SKM-1 (cell line): Measurements from ENCODE around the gene WBP1L.

Source experiments
- DNase-seq: peaks from one replicate; lab custom pipeline; 2025; ENCODE audit not compliant: unreplicated experiment; lab: John Stamatoyannopoulos, UW

The WBP1L gene

GRCh38 chr10:102778781-102779180 is 35.0 kb downstream of the WBP1L start:
- DNase-seq = no peak

GRCh38 chr10:102779680-102780526 is 36.2 kb downstream of the WBP1L start:
- DNase-seq = no peak

DNA sequence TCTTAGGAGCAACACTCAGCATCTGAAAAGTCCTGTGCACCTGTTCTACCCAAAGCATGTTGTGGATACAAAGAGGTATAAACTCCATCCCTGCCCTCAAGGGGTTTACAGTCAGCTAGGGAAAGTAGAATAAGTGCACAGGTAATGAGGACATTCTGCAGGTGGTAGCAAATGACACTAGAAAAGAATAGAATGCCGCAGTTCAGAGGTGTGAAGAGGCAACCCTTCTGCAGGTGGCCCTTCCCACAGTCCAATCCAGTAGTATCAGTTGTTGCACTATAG is 36.7 kb downstream of the WBP1L start:
- no peak for DNase-seq

DNA sequence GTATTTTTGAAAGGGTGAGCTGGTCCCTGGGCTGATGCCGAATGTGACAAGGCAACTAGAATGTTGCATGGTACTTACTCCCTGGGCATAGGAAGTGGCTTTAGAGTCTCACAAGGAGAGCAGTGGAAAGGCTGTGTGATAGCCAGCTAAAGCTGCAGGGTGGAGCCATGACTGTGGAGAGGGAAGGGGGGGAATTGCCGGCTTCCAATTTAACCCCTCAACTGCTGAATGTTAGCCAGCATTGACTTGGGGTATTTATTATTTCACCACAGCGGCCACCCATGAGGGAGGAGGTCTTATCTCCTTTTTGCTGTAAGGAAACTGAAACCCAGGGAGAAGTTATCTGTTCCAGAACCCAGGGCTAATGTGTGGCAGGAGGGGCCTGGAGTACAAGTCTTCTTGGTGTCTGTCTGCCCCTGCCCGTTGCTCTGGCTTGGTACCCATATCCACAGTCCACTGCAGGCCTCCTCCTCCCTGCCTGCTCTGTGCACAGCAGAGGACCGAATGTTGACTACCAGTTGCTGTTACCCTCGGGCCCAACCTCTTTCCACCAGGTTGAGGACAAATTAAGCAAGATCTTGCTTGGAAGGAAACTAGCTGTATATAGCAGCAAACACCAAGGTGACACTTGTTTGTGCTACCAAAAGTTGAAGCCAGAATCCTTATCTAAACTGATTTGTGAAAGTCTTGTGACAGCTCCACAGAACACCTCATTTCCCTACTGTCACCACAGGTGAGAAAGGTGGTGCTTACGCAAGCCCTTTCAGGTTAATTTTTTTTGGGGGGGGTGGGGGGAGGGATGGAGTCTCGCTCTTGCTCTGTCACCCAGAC is 37.6 kb downstream of the WBP1L start:
- no peak for DNase-seq

- no peak for DNase-seq
These were observed 38.3 kb downstream of the WBP1L start for GRCh38 chr10:102781921-102782557.

- DNase-seq = no peak
These were observed 39.2 kb downstream of the WBP1L start for GRCh38 chr10:102782673-102783551.

DNA sequence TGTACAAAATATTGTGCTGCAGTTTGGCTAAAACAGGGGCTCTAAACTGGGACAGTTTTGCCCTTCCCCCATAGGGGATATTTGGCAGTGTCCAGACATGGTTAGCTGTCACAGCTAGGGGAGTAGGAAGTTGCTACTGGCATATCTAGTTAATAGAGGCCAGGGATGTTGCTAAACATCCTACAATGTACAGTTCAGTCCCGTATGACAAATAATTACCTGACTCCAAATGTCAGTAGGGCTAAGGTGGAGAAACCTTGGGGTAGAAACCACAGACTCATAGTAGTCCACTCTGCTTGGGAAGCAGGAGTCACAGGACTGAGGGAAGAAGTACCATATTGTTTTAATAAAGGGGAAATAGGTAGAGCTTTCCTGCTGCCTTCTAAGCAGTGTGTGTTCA is 39.8 kb downstream of the WBP1L start:
- DNase-seq = peak; percentile 5

GRCh38 chr10:102785818-102786217 is 42.1 kb downstream of the WBP1L start:
- DNase-seq = peak; percentile 41

DNA sequence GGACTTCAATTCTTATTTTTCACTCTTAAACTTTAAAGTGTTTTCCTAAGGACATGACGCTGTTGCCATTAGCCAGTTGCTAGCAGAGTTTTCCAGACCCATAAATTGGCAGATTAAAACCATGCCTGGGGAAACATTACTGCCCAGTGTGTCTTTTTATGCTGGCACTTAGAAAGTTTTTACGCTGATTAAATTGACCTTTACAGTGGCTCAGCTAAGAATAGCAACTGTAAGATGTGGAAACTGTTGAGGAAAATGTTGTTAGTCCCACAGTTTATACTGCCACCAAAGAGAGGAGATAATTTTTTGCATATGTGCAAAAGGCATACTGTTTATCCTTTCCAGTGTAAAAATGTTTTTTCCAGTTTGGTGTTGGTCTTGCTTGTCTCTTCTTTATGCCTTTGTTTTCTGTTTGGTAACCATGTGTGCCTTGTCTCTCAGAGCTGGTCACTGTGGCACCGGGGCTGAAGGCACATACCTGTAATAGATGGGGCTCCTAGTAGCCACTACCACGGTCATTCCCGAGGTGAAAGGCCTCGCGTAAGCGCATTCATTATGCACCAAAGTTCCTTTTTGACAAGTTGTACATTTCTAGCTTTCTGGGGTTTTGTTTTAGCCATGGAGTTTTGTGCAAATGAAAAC is 48.1 kb downstream of the WBP1L start:
- DNase-seq = no peak

- no peak for DNase-seq
These were observed 52.0 kb downstream of the WBP1L start for GRCh38 chr10:102795453-102796406.

GRCh38 chr10:102796407-102797176 is 52.8 kb downstream of the WBP1L start:
- DNase-seq = peak; percentile 49

- DNase-seq = no peak
These were observed 56.1 kb downstream of the WBP1L start for GRCh38 chr10:102799691-102800471.

DNA sequence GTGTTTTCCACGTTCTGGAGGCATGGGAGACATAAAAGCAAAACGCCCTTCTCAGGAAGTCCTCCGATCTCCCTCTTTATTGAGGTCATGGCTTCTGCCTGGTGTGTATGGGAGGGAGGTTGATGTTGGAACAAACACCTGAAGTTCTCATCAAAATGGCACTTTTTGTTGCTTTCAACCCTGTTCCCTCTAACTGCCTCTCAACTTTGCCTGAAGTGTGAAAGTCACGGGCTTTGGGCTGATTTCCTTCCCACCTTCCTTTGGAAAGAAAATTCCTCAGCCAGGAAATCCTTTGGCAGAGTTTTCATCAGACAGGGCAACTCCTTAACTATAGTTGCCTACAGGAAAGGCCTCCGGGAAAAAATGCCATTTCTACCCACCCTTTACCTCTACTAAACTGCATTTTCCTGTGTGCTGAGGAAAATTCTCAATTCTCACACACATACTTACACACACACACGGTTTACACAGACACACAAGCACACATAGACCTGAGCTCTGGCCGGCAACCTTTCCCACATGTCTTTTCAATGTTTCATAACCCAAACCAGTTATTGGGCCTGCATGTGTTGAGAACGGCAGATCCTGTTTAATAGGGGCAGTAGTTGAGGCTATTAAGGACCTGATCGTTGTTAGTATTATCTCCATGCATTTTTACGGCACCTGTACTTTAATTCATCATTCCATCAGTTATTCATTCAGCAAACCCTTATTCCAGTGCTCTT is 57.0 kb downstream of the WBP1L start:
- no peak for DNase-seq

DNA sequence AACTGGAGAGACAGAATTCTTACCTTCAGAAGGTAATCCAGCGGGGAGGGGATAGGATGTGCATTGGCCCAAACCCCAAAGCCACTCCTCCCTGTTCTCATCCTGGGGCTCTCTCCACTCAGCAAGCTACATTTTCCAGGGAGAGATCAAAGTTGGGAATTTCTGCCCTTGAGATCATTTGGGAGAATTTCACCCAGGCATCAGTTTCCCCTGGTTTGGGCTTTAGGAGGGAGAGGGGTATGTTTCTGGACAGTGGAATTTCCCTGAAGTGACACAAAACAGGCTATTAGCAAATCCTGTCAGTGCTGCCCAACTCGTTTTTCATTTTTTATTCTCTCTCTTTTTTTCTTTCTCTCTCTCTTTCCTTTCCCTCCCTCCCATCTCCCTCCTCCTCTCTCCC is 57.7 kb downstream of the WBP1L start:
- no peak for DNase-seq

GRCh38 chr10:102801978-102802377 is 58.2 kb downstream of the WBP1L start:
- DNase-seq = peak; percentile 1

DNA sequence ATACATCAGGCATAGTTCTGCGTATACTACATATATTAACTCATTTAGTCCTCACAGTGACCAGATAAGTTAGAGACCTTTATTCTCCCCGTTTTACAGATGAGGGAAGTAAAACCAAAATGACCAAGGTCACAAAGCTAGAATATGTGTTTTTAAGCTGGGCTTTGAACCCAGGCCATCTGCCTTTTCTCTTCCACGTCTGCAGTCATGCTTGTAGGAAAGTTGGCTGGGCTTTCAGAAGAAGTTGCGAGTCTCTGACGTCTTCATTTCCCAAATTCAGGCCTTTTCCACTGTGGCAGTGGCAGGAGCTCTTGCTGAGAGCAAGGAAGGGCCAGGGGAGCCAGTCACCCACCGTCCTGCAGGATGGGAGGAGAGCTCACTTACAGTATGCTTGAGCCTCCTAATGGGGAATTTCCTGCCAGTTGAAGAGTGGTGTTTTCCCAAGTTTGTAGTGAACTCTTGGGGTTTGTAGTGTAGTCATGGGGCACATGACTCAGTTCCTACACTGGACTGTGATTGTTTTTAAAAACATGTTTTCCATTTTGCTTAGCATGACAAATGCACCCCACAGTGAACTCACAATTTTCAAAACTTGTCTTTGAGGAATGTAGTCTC is 59.3 kb downstream of the WBP1L start:
- DNase-seq = no peak
